Spinal cord (tissue), 10 donors: ENCODE measurements around the gene WASF2. TPM values are rescaled to one million over a fixed set of nuclear protein-coding genes. Genes with fewer than 3 reads are reported as not detected.

Experiments used
- DNase-seq, 6 donors: peaks; one replicate each; pipeline versions ENCODE4 v3.0.0 to v3.0.0-alpha.2; 2013 to 2015; ENCODE audit warnings: low spot score in 6 of 6, low read depth in 4 of 6
- H3K27ac ChIP-seq: one replicate; pipeline ENCODE4 v1.5.1; 2013; ENCODE audit warnings: low read depth, low read length, control low read depth
- H3K27me3 ChIP-seq: one replicate; pipeline ENCODE4 v1.6.1; 2013; ENCODE audit warnings: low read length; ENCODE audit not compliant: control insufficient read depth, insufficient read depth
- H3K36me3 ChIP-seq: one replicate; pipeline ENCODE4 v1.6.1; 2013; ENCODE audit warnings: low read length; ENCODE audit not compliant: control insufficient read depth, insufficient read depth
- H3K4me1 ChIP-seq: one replicate; pipeline ENCODE4 v1.6.1; 2013; ENCODE audit warnings: low read length; ENCODE audit not compliant: control insufficient read depth, insufficient read depth
- H3K4me3 ChIP-seq: one replicate; pipeline ENCODE4 v1.5.1; 2013; ENCODE audit warnings: low read depth, low read length, control low read depth
- H3K9me3 ChIP-seq: one replicate; pipeline ENCODE4 v1.6.1; 2013; ENCODE audit warnings: low read length; ENCODE audit not compliant: control insufficient read depth, insufficient read depth
- WGBS: methylation state at CpG from one replicate; pipeline ENCODE4 v1.1.5; 2013; ENCODE audit warnings: missing lambda C conversion rate; ENCODE audit not compliant: insufficient coverage; 5-methylcytosine and 5-hydroxymethylcytosine counted together
- polyA plus RNA-seq, 2 donors: library from polyadenylated mRNA; unstranded; fragments of 120-200 nt; gene quantifications; one replicate each; pipeline ENCODE4 v1.2.1, GENCODE V29; 2013; ENCODE audit not compliant: insufficient read length in 2 of 2
- total RNA-seq, 2 donors: library from RNA; depleted of rRNA in 1 of 2; stranded (reverse); fragments of 120-200 nt in 1 of 2; fragments of >200 nt in 1 of 2; gene quantifications; one replicate each; pipeline versions ENCODE4 v1.2.3 to v1.2.4, GENCODE V29; 2013 to 2014
- donor health status: healthy.

WASF2 gene
- total and polyA plus RNA-seq, 4 donors = 24.3 to 76.3 (median 54.3) TPM

DNA sequence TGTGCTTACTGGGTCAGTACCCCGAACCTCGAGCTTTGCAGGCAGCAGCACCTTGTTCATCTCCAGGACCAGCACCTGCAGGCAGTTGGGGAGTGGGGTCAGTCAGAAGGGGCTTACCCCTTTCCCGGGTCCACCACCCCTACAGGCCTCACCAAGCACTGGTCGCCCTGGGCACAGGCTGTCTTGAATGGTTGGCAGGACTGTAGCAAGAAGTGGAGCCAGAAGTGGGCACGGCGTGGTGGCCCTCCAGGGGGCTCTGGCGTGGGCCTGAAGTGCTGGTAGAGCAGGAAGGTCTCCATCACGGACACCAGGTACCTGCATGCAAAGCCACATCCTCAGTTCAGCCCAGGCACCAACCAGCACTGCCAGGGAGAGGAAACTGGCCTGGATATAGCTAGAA, 128.4 kb downstream of the WASF2 start:
- Histone ChIP-seq H3K4me3 (no peak overlapping the region), H3K27me3 (peaks cover 29% of the 10 kb centered on the region), H3K36me3 (peaks cover 21% of the 10 kb centered on the region), H3K27ac (no peak overlapping the region), H3K9me3 (no peaks in the 10 kb centered on the region), H3K4me1 (peaks cover 50% of the 10 kb centered on the region)
- WGBS = 96% methylated on average over 6 of the region's 8 CpGs
- no peak for DNase-seq

DNA sequence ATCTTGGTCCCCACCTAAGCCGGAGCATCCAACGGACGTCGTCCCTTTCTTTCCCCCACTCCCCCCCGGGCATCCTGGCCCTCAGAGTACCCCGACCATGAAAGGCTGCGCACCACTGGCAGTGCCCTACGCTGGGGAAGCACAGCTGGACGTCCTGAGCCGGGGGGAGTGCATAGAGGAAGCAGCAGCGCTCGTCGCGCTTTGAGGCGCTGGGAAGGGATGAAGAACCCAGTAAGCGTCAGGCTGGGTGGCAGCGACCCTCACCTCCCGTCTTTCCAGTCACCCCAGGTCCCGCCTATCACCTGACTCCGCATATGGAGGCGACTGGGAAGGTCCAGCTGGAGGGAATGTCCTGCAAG, 128.9 kb downstream of the WASF2 start:
- Histone ChIP-seq H3K4me3 (no peak overlapping the region), H3K9me3 (no peaks in the 10 kb centered on the region), H3K36me3 (peaks cover 26% of the 10 kb centered on the region), H3K27me3 (peaks cover 32% of the 10 kb centered on the region), H3K27ac (no peak overlapping the region), H3K4me1 (peaks cover 48% of the 10 kb centered on the region)
- WGBS = 49% methylated on average over 16 of the region's 21 CpGs
- no peak for DNase-seq

DNA sequence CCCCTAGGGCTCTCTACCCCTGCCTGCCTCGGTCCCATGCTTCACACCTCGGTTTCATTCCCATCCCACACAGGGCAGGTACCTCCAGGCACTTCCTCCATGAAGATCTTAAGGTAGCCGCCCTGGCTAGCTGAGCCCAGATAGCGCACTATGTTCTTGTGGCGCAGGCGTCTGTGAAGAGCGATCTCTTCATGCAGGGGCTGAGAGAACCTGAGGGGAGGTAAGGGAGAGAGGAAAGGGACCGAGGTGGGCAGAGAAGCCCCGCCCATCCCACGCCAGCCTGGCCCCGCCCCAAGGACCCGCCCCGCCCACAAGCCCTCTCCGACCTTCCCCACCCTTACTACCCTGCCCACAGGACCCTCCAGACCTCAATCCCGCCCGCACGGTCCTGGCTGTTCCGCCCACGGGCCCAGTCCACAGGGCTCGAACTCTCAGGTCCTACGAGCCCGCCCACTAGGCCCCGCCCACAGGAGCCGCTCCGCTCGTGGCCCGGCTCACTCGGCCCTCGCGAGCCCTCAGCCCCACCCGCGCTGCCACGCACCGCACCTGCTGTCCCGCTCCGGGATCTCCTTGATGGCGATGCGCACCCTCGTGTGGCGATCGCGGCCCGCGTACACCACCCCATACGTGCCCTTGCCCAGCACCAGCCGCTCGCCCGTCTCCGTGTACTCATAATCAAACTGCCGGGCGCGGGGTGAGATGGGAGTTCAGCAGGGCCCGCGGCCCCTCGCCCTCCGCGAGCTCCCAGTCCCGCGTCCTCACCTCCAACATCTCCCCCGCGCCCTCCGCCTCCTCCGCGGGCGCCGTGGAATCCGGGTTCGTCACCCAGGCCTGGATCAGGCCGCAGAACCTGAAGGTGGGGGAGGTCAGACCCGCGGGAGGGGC, 129.6 kb downstream of the WASF2 start:
- no peak overlapping the region for H3K27ac ChIP-seq
- peaks cover 33% of the 10 kb centered on the region for H3K27me3 ChIP-seq
- peak in 1 of 6 donors; percentile 28 for DNase-seq
- H3K9me3 ChIP-seq = no peaks in the 10 kb centered on the region
- peaks cover 41% of the 10 kb centered on the region for H3K4me1 ChIP-seq
- 10% methylated on average over 59 of the region's 71 CpGs for WGBS
- peaks cover 30% of the 10 kb centered on the region for H3K36me3 ChIP-seq
- peak overlapping the region; percentile 7 for H3K4me3 ChIP-seq

DNA sequence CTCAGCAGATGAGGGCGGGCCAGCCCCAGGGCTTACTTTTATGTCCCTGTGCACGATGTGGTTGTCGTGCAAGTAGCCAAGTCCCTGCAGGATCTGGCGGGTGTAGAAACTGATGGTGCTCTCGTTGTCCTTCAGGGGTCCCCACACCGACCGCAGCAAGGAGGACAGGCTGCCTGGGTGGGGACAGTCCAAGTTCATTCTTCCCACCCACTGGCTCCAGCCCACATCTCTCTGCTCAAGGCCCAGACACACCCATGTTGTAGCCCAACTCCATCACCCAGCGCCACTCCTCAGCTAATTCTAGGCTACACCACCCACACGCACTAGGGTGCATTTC, 130.2 kb downstream of the WASF2 start:
- Histone ChIP-seq H3K9me3 (no peaks in the 10 kb centered on the region), H3K27ac (no peak overlapping the region), H3K27me3 (peaks cover 33% of the 10 kb centered on the region), H3K4me3 (no peak overlapping the region), H3K4me1 (peaks cover 35% of the 10 kb centered on the region), H3K36me3 (peaks cover 31% of the 10 kb centered on the region)
- WGBS = 37% methylated on average over 9 of the region's 9 CpGs
- DNase-seq = no peak

DNA sequence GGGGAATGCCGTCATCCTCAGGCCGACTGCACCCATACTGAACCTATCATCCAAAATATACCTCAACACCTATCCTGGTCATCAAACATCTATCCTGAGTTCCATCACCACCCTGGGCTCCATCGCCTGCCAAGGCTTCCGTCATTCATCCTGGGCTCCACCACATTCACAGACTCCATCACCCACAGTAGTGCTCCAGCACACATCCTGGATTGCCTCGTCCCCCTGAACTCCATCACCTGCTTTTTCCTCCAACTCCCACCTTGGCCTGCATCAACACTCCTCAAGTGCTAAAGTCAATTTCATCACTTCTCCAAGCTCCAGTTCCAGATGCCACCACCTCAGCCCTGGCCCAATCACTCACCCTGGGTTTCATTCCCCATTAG, 131.0 kb downstream of the WASF2 start:
- H3K9me3 ChIP-seq = no peaks in the 10 kb centered on the region
- DNase-seq = no peak
- no peak overlapping the region for H3K27ac ChIP-seq
- H3K36me3 ChIP-seq = peaks cover 29% of the 10 kb centered on the region
- H3K4me3 ChIP-seq = no peak overlapping the region
- WGBS = 97% methylated on average over 5 of the region's 5 CpGs
- peaks cover 33% of the 10 kb centered on the region for H3K4me1 ChIP-seq
- H3K27me3 ChIP-seq = peaks cover 33% of the 10 kb centered on the region

DNA sequence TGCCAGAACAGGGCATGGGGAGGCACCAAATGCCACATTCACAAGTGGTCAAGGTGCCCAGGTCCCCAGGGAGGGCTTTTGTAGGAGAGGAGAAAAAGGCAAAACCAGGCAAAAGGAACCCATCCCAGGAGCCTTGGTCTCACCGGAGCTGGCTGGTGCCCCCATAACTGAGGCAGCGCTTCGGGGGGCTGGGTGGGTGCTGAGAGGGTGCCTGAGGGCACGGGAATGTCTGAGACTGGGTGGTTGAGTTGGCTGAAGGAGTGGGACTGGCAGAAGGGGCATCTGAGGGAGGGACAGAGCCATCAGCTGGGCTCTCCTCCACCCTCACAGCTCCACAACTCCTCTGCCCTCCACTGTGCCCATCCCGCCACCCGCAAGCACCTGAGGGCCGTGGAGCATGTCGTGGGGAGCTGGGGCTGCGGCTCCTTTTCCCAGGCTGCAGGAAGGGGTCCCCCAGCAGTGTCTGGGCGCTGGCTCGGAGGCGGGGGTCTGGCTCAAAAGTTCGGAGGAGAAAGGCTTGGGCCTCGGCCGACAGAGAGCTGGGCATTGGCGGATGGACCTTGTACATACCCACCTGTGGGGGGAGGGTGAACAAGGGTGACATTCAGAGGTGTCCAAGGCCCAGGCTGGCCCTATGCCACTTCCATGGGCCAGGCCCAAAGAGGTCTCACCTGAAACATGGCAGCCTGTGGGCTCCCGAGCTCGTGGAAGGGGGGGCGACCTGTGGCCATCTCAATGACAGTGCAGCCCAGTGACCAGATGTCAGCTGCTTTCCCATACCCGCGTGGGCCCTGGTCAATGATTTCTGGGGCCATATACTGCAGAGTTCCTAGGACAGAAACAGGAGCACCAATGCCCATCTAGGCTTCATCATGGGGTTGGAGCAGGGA, 131.7 kb downstream of the WASF2 start:
- WGBS = 91% methylated on average over 19 of the region's 21 CpGs
- Histone ChIP-seq H3K4me3 (no peak overlapping the region), H3K27me3 (peaks cover 33% of the 10 kb centered on the region), H3K36me3 (peaks cover 30% of the 10 kb centered on the region), H3K4me1 (peaks cover 33% of the 10 kb centered on the region), H3K9me3 (no peaks in the 10 kb centered on the region), H3K27ac (no peak overlapping the region)
- DNase-seq = no peak

DNA sequence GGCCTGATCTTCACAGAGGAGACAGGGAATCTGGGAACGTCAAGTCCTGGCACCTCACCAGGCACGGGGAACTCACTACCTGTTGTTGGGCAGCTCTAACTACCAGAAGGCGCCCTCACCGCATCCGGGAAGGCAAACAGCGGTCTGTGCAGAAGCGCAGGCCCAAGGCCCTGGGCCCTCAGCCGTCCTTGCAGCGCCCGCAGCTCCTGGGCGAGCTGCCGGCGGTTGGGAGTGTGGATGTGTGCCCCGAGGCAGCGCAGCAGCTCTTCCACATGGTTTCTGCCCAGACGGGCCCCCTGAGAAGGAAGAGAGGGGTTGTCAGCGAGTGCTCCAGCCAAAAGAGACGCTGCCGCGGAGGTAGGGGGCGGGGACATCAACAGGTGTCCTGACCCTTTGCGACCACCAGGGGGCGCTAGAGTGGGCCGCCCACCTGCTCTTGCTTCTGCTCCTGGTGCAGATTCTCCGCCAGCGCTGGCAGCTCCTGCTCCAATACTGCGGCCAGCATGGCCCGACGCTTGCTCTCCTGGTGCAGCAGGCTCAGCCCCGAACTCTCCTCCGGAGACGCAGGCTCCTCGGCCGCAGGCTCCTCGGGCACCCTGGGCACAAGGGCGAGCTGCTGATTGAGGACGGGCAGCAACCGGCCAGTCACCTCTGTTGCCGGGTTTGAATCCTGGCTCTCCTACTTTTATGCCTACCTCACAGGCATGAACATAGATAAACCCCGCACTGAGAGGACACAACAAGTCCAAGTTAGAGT, 132.5 kb downstream of the WASF2 start:
- H3K4me3 ChIP-seq = no peak overlapping the region
- H3K27ac ChIP-seq = no peak overlapping the region
- H3K4me1 ChIP-seq = peaks cover 33% of the 10 kb centered on the region
- H3K27me3 ChIP-seq = peaks cover 33% of the 10 kb centered on the region
- peak in 2 of 6 donors; percentile 68 to 71 for DNase-seq
- WGBS = 24% methylated on average over 38 of the region's 40 CpGs
- peaks cover 35% of the 10 kb centered on the region for H3K36me3 ChIP-seq
- H3K9me3 ChIP-seq = no peaks in the 10 kb centered on the region

DNA sequence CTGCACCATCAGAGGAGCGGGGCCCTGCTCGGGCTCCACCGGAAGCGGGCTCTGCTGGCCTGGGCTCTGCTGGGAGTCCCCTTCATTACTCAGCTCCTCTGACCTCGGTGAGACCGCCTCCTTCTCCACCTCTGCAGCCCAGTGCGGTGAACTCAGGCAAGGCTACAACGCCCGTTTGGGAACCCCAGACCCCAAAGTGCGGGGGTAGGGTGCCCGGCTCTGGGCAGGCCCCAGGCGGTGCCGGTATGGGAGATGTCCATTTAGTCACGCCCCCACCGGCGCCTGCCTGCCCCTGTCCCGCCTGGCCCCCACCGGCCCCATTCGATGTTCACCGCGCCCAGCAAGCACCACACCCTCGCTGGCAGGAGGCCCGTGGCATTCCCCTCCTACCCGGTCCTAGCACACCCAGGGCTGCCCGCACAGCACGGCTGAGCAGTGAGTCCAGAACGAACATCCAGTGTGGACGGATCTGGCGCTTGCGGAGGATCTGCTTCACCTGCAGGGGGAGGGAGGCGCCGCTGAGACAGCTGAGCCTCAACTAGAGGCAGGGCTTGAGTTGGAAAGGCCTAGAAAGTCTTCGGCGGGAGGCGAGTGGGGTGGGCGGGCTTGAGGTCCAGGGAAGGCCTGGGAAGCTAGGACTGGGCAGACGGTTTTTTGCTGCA, 133.2 kb downstream of the WASF2 start:
- Histone ChIP-seq H3K27ac (no peak overlapping the region), H3K9me3 (no peaks in the 10 kb centered on the region), H3K4me3 (no peak overlapping the region), H3K36me3 (peaks cover 35% of the 10 kb centered on the region), H3K27me3 (peaks cover 33% of the 10 kb centered on the region), H3K4me1 (peaks cover 33% of the 10 kb centered on the region)
- DNase-seq = no peak
- WGBS = 69% methylated on average over 35 of the region's 37 CpGs

DNA sequence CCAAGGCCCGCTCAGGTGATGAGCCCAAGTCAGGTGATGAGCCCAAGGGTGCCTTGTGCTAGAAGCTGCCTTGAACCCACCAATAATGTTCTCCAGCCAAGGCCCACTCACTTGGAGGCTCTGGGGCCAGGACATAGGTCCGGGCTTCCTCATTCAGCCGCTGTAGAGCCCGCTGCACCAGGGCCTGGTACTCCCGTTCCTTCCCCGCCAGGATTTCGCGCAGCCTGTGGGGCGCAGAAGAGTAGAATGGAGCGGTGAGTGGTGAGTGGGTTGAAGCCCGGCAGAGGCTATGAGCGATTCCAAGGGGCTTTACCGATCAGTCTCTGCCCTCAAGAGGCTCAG, 133.7 kb downstream of the WASF2 start:
- Histone ChIP-seq H3K27ac (no peak overlapping the region), H3K9me3 (no peaks in the 10 kb centered on the region), H3K36me3 (peaks cover 32% of the 10 kb centered on the region), H3K4me1 (peaks cover 37% of the 10 kb centered on the region), H3K27me3 (peaks cover 37% of the 10 kb centered on the region), H3K4me3 (no peak overlapping the region)
- no peak for DNase-seq
- 81% methylated on average over 13 of the region's 13 CpGs for WGBS
